Fibroblast of the aortic adventitia (primary cell): Measurements from ENCODE around the gene MBTPS2. TPM values are rescaled to one million over a fixed set of nuclear protein-coding genes. Genes with fewer than 3 reads are reported as not detected.

ENCODE experiments used
- DNase-seq: peaks from one replicate; pipeline ENCODE4 v3.0.0-alpha.2; 2010; ENCODE audit warnings: low read depth
- H3K4me3 ChIP-seq: 2 replicates; pipeline ENCODE4 v1.5.1; 2011; ENCODE audit warnings: low read depth, mild to moderate bottlenecking, control low read depth, low read length, moderate library complexity
- CTCF ChIP-seq: IDR thresholded peaks from 2 replicates; pipeline ENCODE4 v1.5.1; 2011; ENCODE audit warnings: mild to moderate bottlenecking, low read length, control low read depth, inconsistent platforms; ENCODE audit not compliant: insufficient read depth
- total RNA-seq: library from RNA; depleted of rRNA; stranded (reverse); fragments of >200 nt; gene quantifications from 2 replicates; pipeline ENCODE4 v1.2.3, GENCODE V29; 2012; ENCODE audit warnings: low replicate concordance

The MBTPS2 gene
- total RNA-seq, 1 donor, result 12.9 TPM

DNA sequence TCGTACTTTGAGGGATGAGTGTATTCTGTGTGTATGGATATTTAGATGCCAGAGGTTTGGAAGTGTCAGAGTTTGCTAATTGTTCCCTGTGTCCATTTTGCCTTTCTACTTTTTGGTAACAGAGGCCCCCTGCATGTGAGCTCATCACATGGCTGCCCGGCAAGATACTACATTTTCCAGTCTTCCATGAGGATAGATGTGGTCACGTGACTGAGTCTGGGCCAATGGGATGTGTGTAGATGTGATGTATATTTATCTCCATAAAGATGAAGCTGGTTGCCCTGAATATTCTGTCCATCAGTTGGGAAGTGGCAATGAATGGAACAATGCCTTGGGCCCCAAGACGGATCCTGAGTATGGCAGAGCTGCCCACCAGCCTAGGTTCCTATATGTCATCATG, 72.1 kb downstream of the MBTPS2 start:
- no peak for DNase-seq
- TF ChIP-seq CTCF, result no peak
- H3K4me3 ChIP-seq, result no peak overlapping the region

GRCh38 chrX:21912220-21912619, 72.8 kb downstream of the MBTPS2 start:
- no peak for DNase-seq

GRCh38 chrX:21912989-21913388, 73.6 kb downstream of the MBTPS2 start:
- TF ChIP-seq CTCF, result no peak

More at GRCh38 chrX:21912220-21912619, 72.8 kb downstream of the MBTPS2 start:
- no peak for TF ChIP-seq CTCF
- H3K4me3 ChIP-seq, result no peak overlapping the region

GRCh38 chrX:21926116-21926515, 86.7 kb downstream of the MBTPS2 start:
- H3K4me3 ChIP-seq, result peak overlapping the region; percentile 29
- no peak for TF ChIP-seq CTCF
- DNase-seq, result peak; percentile 69

More at GRCh38 chrX:21912989-21913388, 73.6 kb downstream of the MBTPS2 start:
- DNase-seq, result no peak
- H3K4me3 ChIP-seq, result no peak overlapping the region

GRCh38 chrX:21926527-21927278, 87.3 kb downstream of the MBTPS2 start:
- no peak for TF ChIP-seq CTCF
- DNase-seq, result peak; percentile 97
- peak overlapping the region; percentile 7 for H3K4me3 ChIP-seq

- no peak for DNase-seq
- H3K4me3 ChIP-seq, result no peak overlapping the region
- no peak for TF ChIP-seq CTCF
Observed at GRCh38 chrX:21929209-21929608, 89.8 kb downstream of the MBTPS2 start.
